ENCODE measurements around the gene SLC2A5. TPM values are rescaled to one million over a fixed set of nuclear protein-coding genes. Genes with fewer than 3 reads are reported as not detected.

The SLC2A5 gene
- total and polyA plus RNA-seq, 2 donors (not counting 3 experiments of a cell fraction or from before 2014, with no cell fraction given), result not detected

DNA sequence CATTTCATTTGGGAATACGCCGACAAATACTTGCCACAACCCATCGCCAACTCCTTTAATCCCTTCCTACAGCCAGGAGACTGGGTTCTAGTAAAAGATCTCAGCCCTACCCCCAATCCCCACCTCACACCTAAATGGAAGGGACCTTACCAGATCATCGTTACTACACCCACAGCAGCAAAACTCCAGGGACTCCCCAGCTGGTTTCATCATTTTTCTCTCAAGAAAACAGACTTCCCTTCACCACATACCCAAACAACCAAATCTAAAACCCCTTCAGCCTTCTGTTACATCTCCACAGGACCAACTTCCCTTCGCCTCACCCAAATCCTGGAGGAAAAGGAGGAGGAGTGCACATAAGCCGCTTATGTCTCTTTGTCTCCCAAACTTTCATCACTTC, 23.7 kb upstream of the SLC2A5 start:
- ChIA-PET POLR2A (no interaction called here), CTCF (interaction anchor here (0.6 to 1.3 kb wide), 4 partner anchors 12 to 142 kb away, joined by 3 to 5 read pairs (median 3); no protein-coding TSS in a partner anchor)
- no peak overlapping the region for H3K4me2 ChIP-seq (ENCODE audit: insufficient read depth, low read length)
- H3K9me3 ChIP-seq (replicated peaks; ENCODE audit: control insufficient read depth, insufficient read depth, low read length), result no peaks in the 10 kb centered on the region
- H3K27me3 ChIP-seq (ENCODE audit: control insufficient read depth in 2 of 2, insufficient read depth in 2 of 2, low read length in 2 of 2), result peaks cover 21 to 25% of the 10 kb centered on the region in 2 experiments
- no peaks in the 10 kb centered on the region for H3K9me1 ChIP-seq (replicated peaks; ENCODE audit: control insufficient read depth, extremely low read depth, insufficient read depth, low read length)
- no peak overlapping the region for H3K27ac ChIP-seq (ENCODE audit: insufficient read depth, low read depth, low read length)
- H2AFZ ChIP-seq (ENCODE audit: low read depth, low read length), result no peak overlapping the region
- dilution Hi-C loops (cut with MboI; ENCODE audit: extremely low pct_ligation_motif_present, low sequenced_read_pairs), result no loop called here
- H3K79me2 ChIP-seq (ENCODE audit: control insufficient read depth, insufficient read depth, low read length), result no peaks in the 10 kb centered on the region
- no peaks in the 10 kb centered on the region for H4K20me1 ChIP-seq (replicated peaks; ENCODE audit: control insufficient read depth, extremely low read depth, insufficient read depth, low read length)
- no peaks in the 10 kb centered on the region for H3K4me1 ChIP-seq (ENCODE audit: control insufficient read depth, extremely low read depth, insufficient read depth, low read length)
- no peak overlapping the region for H3K9ac ChIP-seq (replicated peaks; ENCODE audit: extremely low read depth, insufficient read depth, low read length)
- intact Hi-C loops (cut with micrococcal nuclease), result no loop called here
- BruUV-seq (replicated peaks), result no TSS peak
- no peaks in the 10 kb centered on the region for H3K36me3 ChIP-seq (ENCODE audit: control insufficient read depth in 2 of 2, extremely low read depth in 1 of 2, insufficient read depth in 2 of 2, low read length in 2 of 2)
- TF ChIP-seq, protein P1, sequence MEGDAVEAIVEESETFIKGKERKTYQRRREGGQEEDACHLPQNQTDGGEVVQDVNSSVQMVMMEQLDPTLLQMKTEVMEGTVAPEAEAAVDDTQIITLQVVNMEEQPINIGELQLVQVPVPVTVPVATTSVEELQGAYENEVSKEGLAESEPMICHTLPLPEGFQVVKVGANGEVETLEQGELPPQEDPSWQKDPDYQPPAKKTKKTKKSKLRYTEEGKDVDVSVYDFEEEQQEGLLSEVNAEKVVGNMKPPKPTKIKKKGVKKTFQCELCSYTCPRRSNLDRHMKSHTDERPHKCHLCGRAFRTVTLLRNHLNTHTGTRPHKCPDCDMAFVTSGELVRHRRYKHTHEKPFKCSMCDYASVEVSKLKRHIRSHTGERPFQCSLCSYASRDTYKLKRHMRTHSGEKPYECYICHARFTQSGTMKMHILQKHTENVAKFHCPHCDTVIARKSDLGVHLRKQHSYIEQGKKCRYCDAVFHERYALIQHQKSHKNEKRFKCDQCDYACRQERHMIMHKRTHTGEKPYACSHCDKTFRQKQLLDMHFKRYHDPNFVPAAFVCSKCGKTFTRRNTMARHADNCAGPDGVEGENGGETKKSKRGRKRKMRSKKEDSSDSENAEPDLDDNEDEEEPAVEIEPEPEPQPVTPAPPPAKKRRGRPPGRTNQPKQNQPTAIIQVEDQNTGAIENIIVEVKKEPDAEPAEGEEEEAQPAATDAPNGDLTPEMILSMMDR (IDR thresholded peaks at IDR 0.05; ENCODE audit: extremely low read depth in 1 of 2, insufficient read depth in 1 of 2, low read depth in 1 of 2, low read length in 2 of 2), result no peak
- H3K4me3 ChIP-seq (replicated peaks in 1 of 3; ENCODE audit: insufficient read depth in 1 of 3, low read depth in 1 of 3, low read length in 3 of 3), result no peak overlapping the region
- FAIRE-seq (no peak), DNase-seq (ENCODE audit: low read depth, low spot score) (no peak)

DNA sequence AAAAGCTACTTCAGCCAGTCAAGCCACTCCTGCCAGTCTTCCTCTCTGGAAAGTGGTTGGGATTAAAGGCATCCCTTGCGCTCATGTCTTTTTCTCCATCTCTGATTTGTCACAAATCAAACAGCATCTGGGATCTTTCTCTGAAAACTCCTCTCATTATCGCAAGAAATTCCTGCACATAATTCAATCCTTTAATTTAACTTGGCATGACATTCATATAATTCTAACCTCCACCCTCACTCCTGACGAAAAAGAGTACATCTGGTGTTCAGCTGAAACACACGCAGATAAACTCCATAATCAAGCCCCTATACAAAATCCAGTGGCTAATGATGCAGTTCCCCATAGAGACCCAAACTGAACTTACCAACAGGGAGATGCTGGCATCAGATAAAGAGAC, 19.4 kb upstream of the SLC2A5 start:
- Histone ChIP-seq H4K20me1 (replicated peaks; ENCODE audit: control insufficient read depth, extremely low read depth, insufficient read depth, low read length) (no peaks in the 10 kb centered on the region), H3K9me3 (replicated peaks; ENCODE audit: control insufficient read depth, insufficient read depth, low read length) (no peaks in the 10 kb centered on the region), H3K9ac (replicated peaks; ENCODE audit: extremely low read depth, insufficient read depth, low read length) (no peak overlapping the region), H2AFZ (ENCODE audit: low read depth, low read length) (no peak overlapping the region), H3K4me1 (ENCODE audit: control insufficient read depth, extremely low read depth, insufficient read depth, low read length) (no peaks in the 10 kb centered on the region), H3K36me3 (ENCODE audit: control insufficient read depth in 2 of 2, extremely low read depth in 1 of 2, insufficient read depth in 2 of 2, low read length in 2 of 2) (no peaks in the 10 kb centered on the region), H3K79me2 (ENCODE audit: control insufficient read depth, insufficient read depth, low read length) (no peaks in the 10 kb centered on the region), H3K27ac (ENCODE audit: insufficient read depth, low read depth, low read length) (no peak overlapping the region), H3K9me1 (replicated peaks; ENCODE audit: control insufficient read depth, extremely low read depth, insufficient read depth, low read length) (no peaks in the 10 kb centered on the region), H3K4me3 (replicated peaks in 1 of 3; ENCODE audit: insufficient read depth in 1 of 3, low read depth in 1 of 3, low read length in 3 of 3) (no peak overlapping the region), H3K4me2 (ENCODE audit: insufficient read depth, low read length) (no peak overlapping the region), H3K27me3 (ENCODE audit: control insufficient read depth in 2 of 2, insufficient read depth in 2 of 2, low read length in 2 of 2) (peaks cover 20 to 28% of the 10 kb centered on the region in 2 experiments)
- no peak for DNase-seq (ENCODE audit: low read depth, low spot score)
- intact Hi-C loops (cut with micrococcal nuclease), result no loop called here
- CTCF ChIA-PET, result interaction anchor here (0.7 kb wide), 1 partner anchor 12 kb away, joined by 3 read pairs; no protein-coding TSS in a partner anchor
- TF ChIP-seq MYC (IDR thresholded peaks at IDR 0.05; ENCODE audit: low read depth, low read length), result no peak
- TF ChIP-seq JUN (IDR thresholded peaks at IDR 0.05; ENCODE audit: borderline replicate concordance, insufficient read depth, insufficient read length, low read depth), result no peak
- no peak for TF ChIP-seq POLR2A (IDR thresholded peaks at IDR 0.05; ENCODE audit: low read depth, low read length)
- TF ChIP-seq FOS (IDR thresholded peaks at IDR 0.05; ENCODE audit: borderline replicate concordance, insufficient read depth, low read length), result no peak
- TF ChIP-seq, protein P1 (IDR thresholded peaks at IDR 0.05; ENCODE audit: extremely low read depth in 1 of 2, insufficient read depth in 1 of 2, low read depth in 1 of 2, low read length in 2 of 2), result no peak
- TF ChIP-seq POLR2AphosphoS5 (IDR thresholded peaks at IDR 0.05; ENCODE audit: insufficient read depth, low read depth, low read length), result no peak
- no peak for TF ChIP-seq EZH2 (IDR thresholded peaks at IDR 0.05; ENCODE audit: borderline replicate concordance, low read depth, low read length, severe bottlenecking)
- no peak for TF ChIP-seq MAX (IDR thresholded peaks at IDR 0.05; ENCODE audit: insufficient read depth, insufficient read length)
- TF ChIP-seq GATA2 (IDR thresholded peaks at IDR 0.05; ENCODE audit: insufficient read depth, insufficient read length, low read depth, low read length), result no peak
- no peak for FAIRE-seq
- POLR2A ChIA-PET, result no interaction called here
- dilution Hi-C loops (cut with MboI; ENCODE audit: extremely low pct_ligation_motif_present, low sequenced_read_pairs), result no loop called here
- no TSS peak for BruUV-seq (replicated peaks)

Measured in endothelial cell of umbilical vein (primary cell).